Mesenteric fat pad (tissue), 1 donor: Measurements from ENCODE around the gene BROX. TPM values are rescaled to one million over a fixed set of nuclear protein-coding genes. Genes with fewer than 3 reads are reported as not detected.
"Not testable (repeated sequence)": the region's sequence is repeated elsewhere in the genome, so short reads cannot be mapped to it uniquely, and the experiment has no call there.

ENCODE experiments used
- DNase-seq: peaks from one replicate; pipeline ENCODE4 v3.0.0-alpha.2; 2020; ENCODE audit warnings: low spot score
- total RNA-seq: library from RNA; stranded (reverse); fragmentation: NEBNext Ultra II Directional; extraction: Animal tissue kit (Norgen Biotek cat#: 25700); gene quantifications from one replicate; pipeline ENCODE4 v1.2.1, GENCODE V29; 2021
- donor health status: DM: yes; HTN: yes; CAD: no.

BROX gene
- total RNA-seq, 1 donor from 2014 or later: 34.5 TPM

DNA sequence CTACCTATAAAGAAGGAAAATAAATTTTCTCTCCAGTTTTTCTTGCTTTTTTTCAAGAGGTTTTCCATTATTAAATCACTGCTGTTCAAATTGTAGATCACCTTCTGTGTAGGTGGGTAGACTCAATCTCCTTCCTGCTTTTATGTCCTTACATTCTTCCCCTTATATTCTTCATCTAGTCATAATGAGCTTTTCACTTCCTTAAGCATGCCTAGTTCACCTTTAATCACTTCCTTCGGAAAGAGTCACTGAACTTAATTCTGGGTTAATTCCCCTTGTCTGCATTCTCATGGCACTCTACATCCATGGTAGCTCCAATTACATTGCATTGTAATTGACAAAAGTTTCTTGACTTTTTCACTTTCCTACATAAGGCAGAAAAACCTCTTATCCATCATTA lies 18.5 kb downstream of the BROX start:
- no peak for DNase-seq

DNA sequence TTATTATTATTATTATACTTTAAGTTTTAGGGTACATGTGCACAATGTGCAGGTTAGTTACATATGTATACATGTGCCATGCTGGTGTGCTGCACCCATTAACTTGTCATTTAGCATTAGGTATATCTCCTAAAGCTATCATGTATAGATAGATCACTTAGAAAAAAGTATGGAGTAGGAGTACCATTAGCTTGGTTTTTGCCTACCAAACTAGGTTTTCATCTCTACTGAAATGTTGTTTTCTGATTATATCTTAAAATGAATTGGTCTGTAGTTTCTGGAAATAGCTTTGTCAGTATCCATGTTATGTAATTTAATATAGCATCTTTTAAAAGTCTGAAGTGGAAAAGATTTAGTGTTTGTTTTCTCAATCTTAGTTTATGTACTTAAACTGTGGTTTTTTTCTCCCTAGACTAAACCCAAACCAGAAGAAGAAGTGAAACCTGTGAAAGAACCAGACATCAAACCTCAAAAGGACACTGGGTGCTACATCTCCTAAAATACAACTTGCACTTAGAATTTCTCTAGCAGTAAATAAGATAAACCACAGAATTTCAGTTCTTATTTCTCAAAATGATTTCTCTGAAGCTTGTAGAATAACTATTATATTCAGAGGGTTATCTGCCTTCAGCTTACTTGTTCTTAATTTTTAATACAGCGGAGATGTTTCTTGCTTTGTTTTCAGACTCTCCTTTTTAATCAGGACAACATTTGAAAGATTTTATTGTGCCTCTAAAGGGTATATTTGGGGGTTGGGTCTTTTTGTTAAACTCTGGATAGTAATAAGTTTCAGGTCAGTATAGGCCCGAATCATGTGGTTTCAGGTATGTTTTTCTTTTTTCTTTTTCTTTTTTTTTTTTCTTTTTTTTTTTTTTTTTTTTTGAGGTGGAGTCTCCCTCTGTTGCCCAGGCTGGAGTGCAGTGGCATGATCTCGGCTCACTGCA lies 20.1 kb downstream of the BROX start:
- DNase-seq: no peak

DNA sequence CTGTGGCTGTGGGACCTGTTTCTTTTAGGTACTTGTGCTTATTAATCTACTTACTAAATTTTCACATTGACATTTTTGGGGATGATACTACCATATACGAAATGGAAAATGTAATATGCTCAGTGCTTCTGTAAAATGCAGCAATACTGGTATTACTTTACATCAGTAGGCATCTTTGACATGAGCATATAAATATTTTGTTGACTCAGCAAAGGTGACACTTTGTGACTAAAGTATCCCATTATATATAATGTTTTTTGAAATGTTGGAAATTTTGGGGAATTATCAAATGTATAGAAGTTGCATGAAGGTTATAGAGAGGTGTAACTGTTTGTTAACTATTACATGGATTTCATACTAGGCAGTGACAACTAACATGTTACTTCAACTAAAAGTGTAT lies 22.4 kb downstream of the BROX start:
- no peak for DNase-seq

GRCh38 chr1:222736470-222736869 lies 24.1 kb downstream of the BROX start:
- DNase-seq: no peak

DNA sequence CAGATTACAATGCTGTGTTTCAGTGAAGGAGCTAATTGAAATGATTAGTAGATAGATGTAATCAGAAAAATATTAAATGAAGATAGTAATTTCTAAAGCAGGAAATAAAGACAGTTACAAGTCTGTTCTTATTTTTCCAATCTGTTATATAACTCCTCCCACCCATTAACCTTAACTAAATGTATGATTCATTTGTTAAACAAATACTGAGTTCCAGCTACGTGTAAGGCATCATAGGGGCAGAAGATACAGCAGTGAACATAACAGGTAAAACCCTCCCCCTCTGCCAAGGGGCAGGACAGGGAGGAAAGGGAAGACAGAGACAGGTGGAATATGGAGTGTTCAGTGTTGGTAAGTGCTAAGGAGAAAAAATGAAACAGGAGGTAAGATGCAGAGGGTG lies 24.6 kb downstream of the BROX start, which contains the start of gene FAM177B:
Gene FAM177B, plus strand, starts transcription at position 231 of the 400 bp plus-strand sequence. CDS start 9,344 bp downstream, outside the sequence.
- DNase-seq: no peak

DNA sequence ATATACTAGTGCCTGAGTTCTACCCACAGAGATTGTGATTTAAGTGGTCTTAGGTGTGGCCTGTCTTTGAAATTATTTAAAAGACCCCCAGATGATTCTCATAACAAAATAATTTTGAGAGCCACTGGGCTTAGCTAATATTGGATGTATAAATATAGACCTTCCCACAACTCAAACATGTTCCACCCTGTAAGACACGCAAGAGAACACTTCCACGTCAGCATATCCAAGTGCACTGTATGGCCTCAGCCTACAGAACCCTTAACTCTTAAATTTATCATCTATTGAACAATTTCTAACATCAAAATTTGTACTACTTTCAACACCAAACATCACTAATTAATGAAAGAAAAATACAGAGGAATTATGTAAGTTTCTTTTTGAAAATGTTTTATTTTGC lies 27.1 kb downstream of the BROX start:
- no peak for DNase-seq

DNA sequence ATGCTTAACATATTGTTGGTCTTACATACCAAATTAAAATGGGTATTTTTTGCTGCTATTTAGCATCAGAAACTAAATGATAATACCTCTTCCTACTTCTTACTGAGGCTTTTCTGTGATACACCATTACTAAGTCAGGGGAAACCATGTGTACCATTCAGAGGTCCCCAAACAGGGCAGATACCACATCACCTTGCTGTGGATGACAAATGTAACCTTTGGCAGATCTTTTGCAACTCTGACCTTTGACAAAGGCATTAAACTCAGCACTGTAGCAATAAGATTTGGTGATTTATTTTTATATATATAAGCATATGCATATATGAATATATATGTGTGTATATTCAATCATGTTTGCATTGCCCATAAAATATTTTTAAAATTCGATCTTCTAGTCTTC lies 27.6 kb downstream of the BROX start:
- DNase-seq: no peak

DNA sequence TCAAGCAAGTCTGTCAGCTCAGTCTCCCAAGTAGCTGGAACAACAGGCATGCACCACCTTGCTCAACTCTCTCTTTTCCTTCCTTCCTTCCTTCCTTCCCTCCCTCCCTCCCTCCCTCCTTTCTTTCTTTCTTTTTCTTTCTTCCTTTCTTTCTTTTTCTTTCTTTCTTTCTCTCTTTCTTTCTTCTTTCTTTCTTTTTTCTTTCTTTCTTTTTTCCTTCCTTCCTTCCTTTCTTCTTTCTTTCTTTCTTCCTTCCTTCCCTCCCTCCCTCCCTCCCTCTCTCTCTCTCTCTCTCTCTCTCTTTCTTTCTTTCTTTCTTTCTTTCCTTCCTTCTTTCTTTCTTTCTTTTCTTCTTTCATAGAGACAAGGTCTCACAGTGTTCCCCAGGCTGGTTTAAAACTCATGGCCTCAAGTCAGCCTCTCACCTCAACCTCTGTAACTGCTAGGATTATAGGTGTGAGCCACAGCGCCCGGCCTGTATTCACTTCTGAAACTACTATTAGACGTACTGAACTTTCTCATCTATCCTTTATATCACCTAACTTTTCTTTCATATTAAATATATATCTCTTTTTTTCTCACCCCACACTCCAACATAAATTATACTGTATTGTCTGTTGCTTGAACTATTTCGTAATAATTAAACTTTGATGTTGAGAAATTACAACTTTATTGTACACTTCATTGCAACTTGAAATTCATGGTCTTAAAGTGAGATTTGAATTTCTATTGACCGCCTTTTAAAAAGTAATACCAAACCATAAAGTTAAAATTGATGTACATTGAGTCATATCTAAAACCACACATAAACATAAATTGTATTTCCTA lies 29.5 kb downstream of the BROX start:
- DNase-seq: not testable (repeated sequence)

- DNase-seq: no peak
Measured at GRCh38 chr1:222749927-222750326, 37.6 kb downstream of the BROX start.

DNA sequence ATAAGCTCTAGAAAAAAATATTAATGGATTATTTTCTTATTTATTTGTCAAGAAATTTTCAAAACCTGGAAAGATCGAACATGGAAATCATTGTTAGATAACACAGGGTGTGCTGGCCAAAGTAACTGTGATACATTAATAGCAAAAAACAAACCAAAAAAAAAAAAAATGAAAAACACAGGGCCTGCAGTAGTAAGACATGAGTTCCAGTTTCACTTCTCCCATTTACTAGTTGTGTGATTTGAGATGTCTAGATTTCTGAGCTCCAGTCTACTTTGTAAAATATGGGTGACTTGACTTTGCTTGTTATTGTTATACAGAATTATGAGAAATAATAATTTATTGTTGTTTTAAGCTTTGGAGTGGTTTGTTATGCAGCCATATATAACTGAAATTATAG lies 38.3 kb downstream of the BROX start:
- DNase-seq: no peak

DNA sequence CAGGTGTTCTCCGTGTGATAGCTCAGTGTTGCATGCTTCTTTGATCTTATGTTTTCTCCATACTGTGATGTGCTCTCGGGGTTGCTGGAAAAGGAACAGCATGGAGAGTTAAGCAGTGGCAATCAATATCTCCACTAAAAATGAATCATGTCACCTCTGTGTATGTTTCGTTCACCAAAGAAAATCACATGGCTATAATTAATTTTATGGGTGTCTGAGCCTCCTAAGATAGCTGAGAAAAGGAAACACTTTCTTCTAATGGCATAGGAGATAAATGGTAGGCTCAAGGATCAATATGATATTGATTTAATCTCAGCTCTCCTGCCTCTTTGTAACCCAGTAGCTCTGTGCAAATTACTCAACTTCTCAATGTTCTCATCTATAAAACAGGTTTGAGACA lies 38.9 kb downstream of the BROX start:
- no peak for DNase-seq

- DNase-seq: no peak
Measured at GRCh38 chr1:222754366-222755139, 42.2 kb downstream of the BROX start.

GRCh38 chr1:222757646-222758268 lies 45.4 kb downstream of the BROX start:
- no peak for DNase-seq

- no peak for DNase-seq
Measured at GRCh38 chr1:222759451-222760035, 47.2 kb downstream of the BROX start.

- no peak for DNase-seq
Measured at GRCh38 chr1:222761083-222761482, 48.7 kb downstream of the BROX start.

- not testable (repeated sequence) for DNase-seq
Measured at GRCh38 chr1:222762178-222762577, 49.8 kb downstream of the BROX start.

DNA sequence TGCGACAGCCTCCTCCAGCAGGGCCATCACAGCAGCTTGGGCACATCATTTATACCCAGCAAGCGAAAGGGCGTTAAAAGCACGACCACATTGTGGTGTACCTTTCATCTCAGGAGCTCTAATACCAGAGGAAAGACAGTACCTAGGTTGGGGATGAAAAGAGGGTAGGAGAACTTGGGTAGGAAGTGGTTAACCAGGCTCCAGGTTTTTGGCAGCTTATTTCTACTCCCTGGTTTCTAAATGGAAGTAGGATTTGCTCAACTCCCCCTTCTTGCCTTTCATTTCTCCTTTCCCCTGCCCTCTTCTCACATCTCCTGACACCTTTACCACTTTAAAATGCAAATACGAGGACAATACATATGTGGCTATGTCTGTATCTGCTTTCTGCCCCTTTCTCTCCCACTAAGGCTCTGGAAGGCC lies 54.8 kb downstream of the BROX start:
- no peak for DNase-seq

GRCh38 chr1:222768592-222768991 lies 56.2 kb downstream of the BROX start:
- no peak for DNase-seq

GRCh38 chr1:222769181-222769580 lies 56.8 kb downstream of the BROX start:
- DNase-seq: no peak

- no peak for DNase-seq
Measured at GRCh38 chr1:222769971-222770620, 57.7 kb downstream of the BROX start.
